GM12872 (cell line): ENCODE measurements around the gene MYOG.

Experiments
- CTCF ChIP-seq: IDR thresholded peaks from 3 replicates; pipeline ENCODE4 v1.5.1; 2011; ENCODE audit warnings: low read depth, mild to moderate bottlenecking, low read length, moderate library complexity; ENCODE audit not compliant: insufficient read depth

The MYOG gene

GRCh38 chr1:203113308-203113707, 27.5 kb upstream of the MYOG start:
- no peak for TF ChIP-seq CTCF

DNA sequence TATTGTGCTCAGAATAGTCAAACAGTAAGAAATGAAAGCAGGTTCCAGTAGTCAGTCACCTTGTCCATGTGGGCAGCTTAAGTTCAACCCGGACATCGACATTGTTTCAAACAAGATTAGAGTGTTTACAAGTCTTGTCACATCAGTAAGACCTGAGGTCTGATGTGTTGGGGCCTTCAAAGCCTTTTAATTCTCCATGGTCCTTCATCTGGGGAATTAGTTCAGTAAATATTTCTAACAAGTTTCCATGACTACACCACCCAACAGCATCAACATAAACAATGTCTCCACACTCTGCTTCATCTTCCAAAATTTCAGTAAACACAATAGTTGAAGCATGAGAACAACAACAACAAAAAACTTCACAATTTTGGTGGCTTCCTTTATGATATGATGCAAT, 26.7 kb upstream of the MYOG start:
- no peak for TF ChIP-seq CTCF

DNA sequence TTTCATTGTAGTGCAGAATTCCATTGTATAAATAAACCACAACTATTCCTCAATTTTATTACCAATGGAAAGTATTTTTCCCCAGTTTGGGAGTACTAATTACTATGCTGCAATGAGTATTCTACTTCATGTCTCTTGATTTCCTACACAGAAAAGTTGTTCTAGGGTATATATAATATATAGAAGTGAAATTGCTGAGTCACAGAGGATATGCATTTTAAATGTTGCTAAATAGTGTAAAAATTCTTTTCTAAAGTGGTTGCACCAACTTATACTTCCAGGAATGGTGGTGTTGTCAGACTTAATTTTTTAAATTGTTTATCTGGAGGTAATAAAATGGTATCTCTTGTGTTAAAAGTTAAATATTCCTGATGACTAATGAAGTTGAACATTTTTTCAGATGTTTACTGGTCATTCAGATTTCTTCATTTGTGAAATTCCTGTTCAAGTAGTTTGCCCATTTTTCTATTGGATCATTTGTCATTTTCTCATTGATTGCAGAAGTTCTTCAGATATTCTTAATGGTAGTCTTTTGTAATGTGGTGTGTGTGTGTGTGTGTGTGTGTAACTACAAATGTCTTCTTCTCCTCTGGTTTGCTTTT, 19.1 kb upstream of the MYOG start:
- TF ChIP-seq CTCF: no peak

GRCh38 chr1:203103829-203104495, 18.1 kb upstream of the MYOG start:
- TF ChIP-seq CTCF: no peak

DNA sequence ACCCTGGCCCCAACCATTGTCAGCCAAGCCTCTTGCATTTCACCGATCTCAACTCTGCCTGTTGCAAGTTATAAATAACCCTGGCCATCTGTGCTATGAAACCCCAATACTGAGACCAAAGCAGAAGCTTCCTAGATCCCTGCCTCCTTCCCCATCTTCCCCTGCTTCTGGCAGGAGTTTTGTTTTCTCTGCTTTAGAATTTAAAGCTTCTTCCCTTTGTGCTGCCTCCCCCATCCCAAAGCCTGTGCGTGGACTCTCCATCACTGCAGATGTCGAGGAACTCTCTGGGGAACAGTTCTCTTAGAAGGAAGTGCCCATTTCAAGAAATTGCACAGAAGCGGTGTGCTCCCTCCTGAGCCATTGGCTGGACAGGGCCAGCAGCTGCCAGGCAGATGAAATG, 17.4 kb upstream of the MYOG start:
- TF ChIP-seq CTCF: no peak

DNA sequence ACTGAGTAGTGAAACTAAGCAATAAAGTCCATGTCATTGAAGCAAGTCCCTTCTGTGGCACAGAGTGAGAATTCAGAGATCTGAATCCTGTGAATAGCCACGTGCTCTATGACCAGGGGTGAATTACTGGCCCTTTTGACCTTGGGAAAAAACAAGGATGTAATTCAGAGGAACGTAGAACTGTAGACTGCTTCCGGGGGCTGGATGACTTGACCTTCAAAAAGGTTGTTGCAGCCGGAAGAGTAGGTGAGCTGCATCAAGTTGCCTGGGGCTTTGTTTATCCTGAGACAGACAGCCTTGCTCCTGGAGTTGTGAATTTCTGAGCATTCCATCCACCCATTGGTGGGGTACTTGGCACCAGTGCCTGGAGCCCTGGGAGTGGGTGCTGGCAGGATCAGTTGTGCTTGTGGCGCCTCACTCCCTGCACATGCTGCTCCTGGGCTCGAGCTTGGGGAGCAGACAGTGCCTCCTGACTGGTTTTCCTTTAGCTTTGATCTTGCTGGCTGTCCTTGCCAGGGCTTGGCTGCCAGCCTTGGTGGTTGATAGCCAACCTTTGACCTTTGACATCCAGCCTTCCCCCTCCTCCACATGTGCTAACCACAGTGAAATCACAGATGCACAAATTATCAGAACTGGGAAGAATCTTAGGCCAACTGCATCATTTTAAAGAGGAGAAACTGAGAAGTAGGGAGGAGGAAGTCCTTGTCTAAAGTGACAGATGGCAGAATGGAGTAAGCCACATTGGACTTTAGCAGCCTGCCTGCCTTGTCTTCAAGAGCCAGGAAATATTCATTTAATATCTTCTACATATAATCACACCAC, 16.2 kb upstream of the MYOG start:
- TF ChIP-seq CTCF: no peak

- no peak for TF ChIP-seq CTCF
Observed at GRCh38 chr1:203100516-203100869, 14.7 kb upstream of the MYOG start.
